ENCODE measurements around the gene CEBPZOS. TPM values are rescaled to one million over a fixed set of nuclear protein-coding genes. Genes with fewer than 3 reads are reported as not detected.

CEBPZOS gene
- total and polyA plus RNA-seq, 2 of the 8 experiments (the other 6 are each of a cell fraction or from before 2014, with no cell fraction given) = 27.3 to 43.5 TPM

DNA sequence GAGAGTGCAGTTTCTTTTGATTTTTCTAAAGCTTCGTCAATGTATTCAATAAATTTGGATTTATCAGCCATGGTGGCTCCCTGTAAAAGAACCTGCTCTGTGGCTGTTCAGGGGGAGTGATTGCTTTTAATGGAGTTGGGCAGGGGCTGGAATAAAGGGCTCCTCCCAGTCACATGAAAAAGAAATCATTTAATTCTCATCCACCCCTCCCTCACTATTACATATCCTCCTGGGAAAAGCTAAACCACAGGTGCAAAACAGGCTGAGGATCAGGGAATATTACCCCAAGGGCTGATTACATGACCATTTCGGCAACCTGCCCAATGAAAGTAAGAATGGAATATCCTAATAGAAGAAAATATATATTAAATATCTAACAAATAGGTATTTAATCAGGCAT is 7.7 kb upstream of the CEBPZOS start, which contains the start of gene SULT6B1 (continued):
- no peak for TF ChIP-seq CEBPB (IDR thresholded peaks at IDR 0.05; ENCODE audit: low read depth, low read length)
- TF ChIP-seq MAFK (IDR thresholded peaks at IDR 0.05; ENCODE audit: low read depth, low read length) = no peak
- TF ChIP-seq GTF2F1 (IDR thresholded peaks at IDR 0.05; ENCODE audit: borderline replicate concordance, low read depth, low read length) = no peak

All from H1 (cell line).